ENCODE results near the gene BLTP2. TPM values are rescaled to one million over a fixed set of nuclear protein-coding genes. Genes with fewer than 3 reads are reported as not detected.

The BLTP2 gene
- total RNA-seq, 4 donors from 2014 or later: 71.6 to 93.4 (median 81.0) TPM

DNA sequence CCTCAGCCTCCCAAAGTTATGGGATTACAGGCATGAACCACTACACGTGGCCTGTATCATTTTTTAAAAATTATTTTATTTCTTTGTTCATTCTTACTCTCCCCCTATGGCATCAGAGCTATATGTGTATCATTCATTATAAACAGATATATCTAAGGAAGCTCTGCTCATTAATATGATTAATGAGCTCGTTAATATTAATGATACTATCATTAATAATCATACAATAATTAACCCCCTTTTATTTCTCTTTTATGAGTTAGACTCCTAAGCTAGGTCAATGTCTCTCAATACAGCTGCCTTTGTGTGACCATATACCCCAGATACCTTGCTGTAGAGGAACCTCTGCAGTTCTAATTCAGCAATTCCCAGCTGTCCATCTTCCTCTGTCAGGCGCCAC lies 26.5 kb downstream of the BLTP2 start:
- no peaks in the 10 kb centered on the region for H3K9me3 ChIP-seq
- no peak for ATAC-seq
- TF ChIP-seq POLR2A (IDR thresholded peaks at IDR 0.05): no peak
- TF ChIP-seq, protein P1, sequence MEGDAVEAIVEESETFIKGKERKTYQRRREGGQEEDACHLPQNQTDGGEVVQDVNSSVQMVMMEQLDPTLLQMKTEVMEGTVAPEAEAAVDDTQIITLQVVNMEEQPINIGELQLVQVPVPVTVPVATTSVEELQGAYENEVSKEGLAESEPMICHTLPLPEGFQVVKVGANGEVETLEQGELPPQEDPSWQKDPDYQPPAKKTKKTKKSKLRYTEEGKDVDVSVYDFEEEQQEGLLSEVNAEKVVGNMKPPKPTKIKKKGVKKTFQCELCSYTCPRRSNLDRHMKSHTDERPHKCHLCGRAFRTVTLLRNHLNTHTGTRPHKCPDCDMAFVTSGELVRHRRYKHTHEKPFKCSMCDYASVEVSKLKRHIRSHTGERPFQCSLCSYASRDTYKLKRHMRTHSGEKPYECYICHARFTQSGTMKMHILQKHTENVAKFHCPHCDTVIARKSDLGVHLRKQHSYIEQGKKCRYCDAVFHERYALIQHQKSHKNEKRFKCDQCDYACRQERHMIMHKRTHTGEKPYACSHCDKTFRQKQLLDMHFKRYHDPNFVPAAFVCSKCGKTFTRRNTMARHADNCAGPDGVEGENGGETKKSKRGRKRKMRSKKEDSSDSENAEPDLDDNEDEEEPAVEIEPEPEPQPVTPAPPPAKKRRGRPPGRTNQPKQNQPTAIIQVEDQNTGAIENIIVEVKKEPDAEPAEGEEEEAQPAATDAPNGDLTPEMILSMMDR (IDR thresholded peaks at IDR 0.05 in 4 of 5, conservative IDR thresholded peaks at IDR 0.05 in 1 of 5): no peak
- no peak overlapping the region for H3K27ac ChIP-seq
- H3K4me1 ChIP-seq: peaks cover 0 to 5% of the 10 kb centered on the region in 2 donors
- H3K27me3 ChIP-seq: no peaks in the 10 kb centered on the region
- peaks cover 0 to 100% of the 10 kb centered on the region in 2 donors for H3K36me3 ChIP-seq
- no peak for DNase-seq
- H3K4me3 ChIP-seq: no peak overlapping the region
- in situ Hi-C loops (cut with MboI; ENCODE audit: low sequenced_read_pairs in 4 of 4): loop anchor here in 1 of 4 donors (10.0 kb wide), 1 partner anchor 124 kb away; no protein-coding TSS in a partner anchor
- intact Hi-C loops (cut with DNase I; ENCODE audit: low total_unique reads): loop anchor here (10.0 kb wide), 1 partner anchor 384 kb away; no protein-coding TSS in a partner anchor

DNA sequence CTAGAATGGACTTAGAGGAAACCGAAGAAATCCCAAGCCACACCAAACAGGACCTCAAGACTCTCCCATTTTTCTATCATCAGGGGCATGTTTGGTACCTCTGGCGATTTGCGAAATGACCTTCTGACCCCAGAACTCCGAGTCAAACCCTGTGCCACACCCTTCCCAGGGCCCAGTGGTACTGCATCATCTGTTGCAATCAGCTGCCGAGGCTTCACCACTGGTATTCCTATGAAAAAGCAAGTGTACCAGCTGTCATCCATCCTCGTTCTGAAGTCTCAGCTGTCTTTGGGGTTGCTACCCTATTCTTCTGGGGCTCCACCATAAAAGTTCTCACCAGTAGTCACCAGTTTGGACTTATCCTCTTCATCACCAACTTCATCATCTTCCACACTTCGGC lies 28.7 kb downstream of the BLTP2 start:
- ATAC-seq: no peak
- Histone ChIP-seq H3K36me3 (peaks cover 0 to 82% of the 10 kb centered on the region in 2 donors), H3K9me3 (no peaks in the 10 kb centered on the region), H3K27ac (no peak overlapping the region), H3K4me3 (no peak overlapping the region), H3K27me3 (no peaks in the 10 kb centered on the region), H3K4me1 (no peaks in the 10 kb centered on the region)
- in situ Hi-C loops (cut with MboI; ENCODE audit: low sequenced_read_pairs in 4 of 4) (loop anchor here in 1 of 4 donors (10.0 kb wide), 1 partner anchor 121 kb away; no protein-coding TSS in a partner anchor), intact Hi-C loops (cut with DNase I; ENCODE audit: low total_unique reads) (loop anchor here (10.0 kb wide), 1 partner anchor 381 kb away; no protein-coding TSS in a partner anchor)
- TF ChIP-seq, protein P1 (IDR thresholded peaks at IDR 0.05 in 4 of 5, conservative IDR thresholded peaks at IDR 0.05 in 1 of 5): no peak
- no peak for DNase-seq

DNA sequence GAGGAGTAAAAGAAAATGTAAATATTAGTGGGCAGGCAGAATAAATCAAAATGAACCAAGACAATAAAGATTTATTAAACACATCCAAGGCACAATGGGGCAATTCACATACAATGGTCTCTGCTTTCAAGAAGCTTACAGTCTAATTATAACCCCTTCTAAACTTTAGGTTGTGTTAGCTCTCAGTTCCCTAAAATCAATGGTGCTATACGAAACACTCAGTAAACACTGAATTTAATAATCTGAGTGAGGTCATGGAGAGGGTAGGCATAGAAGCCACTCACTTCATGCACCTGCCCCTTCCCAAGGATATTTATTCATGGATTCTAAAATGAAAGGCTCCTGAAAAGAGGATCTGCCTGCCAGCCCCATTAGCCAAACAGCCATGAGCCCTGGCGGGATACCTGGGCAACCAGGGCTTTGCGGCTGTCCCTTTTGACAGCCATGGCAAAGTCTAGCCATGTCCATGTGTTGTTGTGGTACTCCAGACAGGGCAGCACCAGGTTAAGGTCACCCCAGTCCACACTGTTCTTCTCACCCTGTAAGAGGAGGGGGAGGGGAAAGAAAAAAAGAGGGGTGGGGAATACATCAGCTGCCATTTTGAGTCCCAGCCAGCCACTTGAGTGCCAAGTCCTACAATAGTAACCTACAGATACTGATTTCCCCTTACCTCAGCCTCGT lies 29.6 kb downstream of the BLTP2 start:
- intact Hi-C loops (cut with DNase I; ENCODE audit: low total_unique reads): loop anchor here (10.0 kb wide), 1 partner anchor 381 kb away; no protein-coding TSS in a partner anchor
- TF ChIP-seq, protein P1 (IDR thresholded peaks at IDR 0.05 in 4 of 5, conservative IDR thresholded peaks at IDR 0.05 in 1 of 5): no peak
- no peak for TF ChIP-seq POLR2A (IDR thresholded peaks at IDR 0.05)
- H3K36me3 ChIP-seq: peaks cover 0 to 82% of the 10 kb centered on the region in 2 donors

DNA sequence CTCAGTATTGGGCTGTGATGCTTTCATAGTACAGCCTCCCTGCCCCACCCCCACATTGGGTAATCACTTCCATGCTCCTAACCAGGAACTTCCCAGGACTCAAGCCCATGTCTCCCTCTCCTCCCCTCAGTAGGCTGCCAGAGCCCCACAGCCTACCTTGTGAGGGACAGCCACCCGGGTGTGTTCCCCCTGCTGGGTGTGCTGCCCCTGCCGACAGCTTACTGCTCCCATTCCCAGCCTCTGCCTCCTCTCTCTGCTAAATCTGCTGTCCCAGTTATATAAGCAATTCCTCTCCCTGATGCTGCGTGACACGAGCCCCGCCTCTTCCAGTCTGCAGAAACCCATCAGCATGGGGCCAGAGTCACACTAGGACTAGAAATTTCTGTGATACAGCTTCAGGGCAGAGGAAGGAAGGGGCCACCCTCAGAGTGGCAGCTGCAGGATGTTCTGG lies 31.0 kb downstream of the BLTP2 start, which contains the start of gene RSKR:
Gene RSKR (minus strand): TSS at position 255 of the 451 bp plus-strand sequence. CDS start 24 bp downstream, at position 231.
- in situ Hi-C loops (cut with MboI; ENCODE audit: low sequenced_read_pairs in 4 of 4) (loop anchor here in 1 of 4 donors (10.0 kb wide), 1 partner anchor 119 kb away; no protein-coding TSS in a partner anchor), intact Hi-C loops (cut with DNase I; ENCODE audit: low total_unique reads) (loop anchor here (1.0 to 10.0 kb wide), 2 partner anchors 120 to 379 kb away; no protein-coding TSS in a partner anchor)
- ATAC-seq (no peak), DNase-seq (no peak)
- TF ChIP-seq, protein P1 (IDR thresholded peaks at IDR 0.05 in 4 of 5, conservative IDR thresholded peaks at IDR 0.05 in 1 of 5): no peak
- no peak for TF ChIP-seq POLR2A (IDR thresholded peaks at IDR 0.05)
- Histone ChIP-seq H3K36me3 (peaks cover 0 to 75% of the 10 kb centered on the region in 2 donors), H3K4me1 (no peaks in the 10 kb centered on the region), H3K27me3 (no peaks in the 10 kb centered on the region), H3K9me3 (no peaks in the 10 kb centered on the region), H3K4me3 (no peak within 1 kb of the TSS), H3K27ac (no peak within 1 kb of the TSS)

More for the DNA sequence above, 29.6 kb downstream of the BLTP2 start:
- no peak for DNase-seq
- Histone ChIP-seq H3K27ac (no peak overlapping the region), H3K4me1 (no peaks in the 10 kb centered on the region), H3K4me3 (no peak overlapping the region), H3K27me3 (no peaks in the 10 kb centered on the region), H3K9me3 (no peaks in the 10 kb centered on the region)
- no peak for ATAC-seq
- in situ Hi-C loops (cut with MboI; ENCODE audit: low sequenced_read_pairs in 4 of 4): loop anchor here in 1 of 4 donors (10.0 kb wide), 1 partner anchor 121 kb away; no protein-coding TSS in a partner anchor

All from gastrocnemius medialis (tissue), 4 donors.